NCI-H446 (cell line): Measurements from ENCODE around the gene UBAC1.
"Not testable (repeated sequence)": the region's sequence is repeated elsewhere in the genome, so short reads cannot be mapped to it uniquely, and the experiment has no call there.

Experiments
- DNase-seq, 2 experiments: peaks; one replicate each; lab custom pipeline; 2025; lab: John Stamatoyannopoulos, UW

UBAC1 gene

DNA sequence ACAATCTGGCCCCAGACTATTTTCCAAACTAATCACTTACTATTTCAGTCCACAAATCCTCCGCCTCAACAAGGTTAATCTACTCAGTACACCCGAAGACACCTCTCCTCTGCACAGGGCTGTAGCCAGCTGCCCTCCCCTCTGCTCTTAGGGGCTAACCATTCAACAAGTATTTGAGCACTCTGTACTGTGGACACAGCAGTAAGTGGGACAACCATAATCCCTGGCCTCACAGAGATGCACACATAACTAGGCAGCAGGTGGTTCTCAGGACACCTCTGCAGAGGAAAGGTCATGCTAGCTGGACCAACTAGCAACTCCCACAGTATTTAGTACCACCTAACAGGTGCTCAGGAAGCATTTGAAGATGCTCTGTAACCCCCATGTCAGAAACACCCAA is 59.3 kb downstream of the UBAC1 start:
- no peak for DNase-seq

DNA sequence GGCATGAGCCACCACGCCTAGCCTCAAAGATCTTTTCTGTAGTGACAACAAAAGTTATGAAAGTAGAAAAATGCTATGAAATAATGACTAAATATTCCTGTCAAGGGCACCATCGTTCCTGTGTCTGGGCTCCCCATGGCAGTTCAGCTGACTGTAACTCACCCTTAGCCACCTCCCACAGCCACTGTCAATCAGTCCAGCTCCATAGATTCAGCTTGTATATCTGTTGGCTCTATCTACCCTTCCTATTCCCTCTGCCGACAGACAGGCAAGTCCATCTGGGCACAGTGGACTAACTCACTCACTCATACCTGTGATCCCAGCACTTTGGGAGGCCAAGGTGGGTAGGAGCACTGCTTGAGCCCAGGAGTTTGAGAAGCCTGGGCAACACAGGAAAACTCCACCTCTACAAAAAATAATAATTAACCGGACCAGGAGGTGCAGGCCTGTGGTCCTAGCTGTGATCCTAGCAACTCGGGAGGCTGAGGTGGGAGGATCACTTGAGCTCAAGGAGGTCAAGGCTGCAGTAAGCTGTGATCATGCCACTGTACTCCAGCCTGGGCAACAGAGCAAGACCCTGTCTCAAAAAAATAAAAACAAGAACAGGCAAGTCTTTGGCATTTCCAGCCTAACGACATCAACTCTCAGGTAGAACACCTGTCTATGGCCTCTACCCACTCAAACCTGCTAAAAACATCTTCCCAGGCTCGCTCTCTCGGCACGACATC is 60.0 kb downstream of the UBAC1 start:
- DNase-seq: no peak

DNA sequence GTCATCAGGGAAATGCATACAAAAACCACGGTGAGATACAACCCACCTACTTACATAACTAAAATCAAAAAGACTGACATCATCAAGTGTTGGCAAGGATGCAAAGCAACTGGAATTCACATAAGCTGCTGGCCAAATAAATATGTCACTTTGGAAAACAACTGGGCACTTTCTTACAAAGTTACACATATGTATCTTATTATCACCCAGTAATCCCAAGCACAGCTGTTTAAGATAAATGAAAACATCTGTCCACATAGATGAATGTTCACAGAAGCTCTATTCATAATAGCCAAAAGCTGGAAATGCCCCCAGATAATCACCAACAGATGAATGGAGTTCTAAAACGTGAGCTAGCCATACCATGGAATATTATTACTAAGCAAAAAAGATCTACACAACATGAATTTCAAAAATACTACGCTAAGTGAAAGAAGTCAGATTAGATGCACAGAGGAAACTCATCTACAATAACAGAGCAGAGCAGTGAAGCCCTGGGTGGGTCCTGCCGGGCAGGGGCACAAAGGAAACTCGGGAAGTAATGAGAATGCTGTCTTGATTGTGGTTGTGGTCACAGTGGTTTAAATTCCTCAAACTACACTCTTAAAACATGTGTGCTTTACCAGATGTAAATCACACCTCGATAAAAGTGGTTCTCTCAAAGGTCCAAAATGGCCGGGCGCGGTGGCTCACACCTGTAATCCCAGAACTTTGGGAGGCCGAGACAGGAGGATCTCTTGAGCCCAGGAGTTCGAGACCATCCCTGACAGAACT is 62.4 kb downstream of the UBAC1 start:
- no peak for DNase-seq

- DNase-seq: no peak
Observed at GRCh38 chr9:135896626-135897025, 64.5 kb downstream of the UBAC1 start.

DNA sequence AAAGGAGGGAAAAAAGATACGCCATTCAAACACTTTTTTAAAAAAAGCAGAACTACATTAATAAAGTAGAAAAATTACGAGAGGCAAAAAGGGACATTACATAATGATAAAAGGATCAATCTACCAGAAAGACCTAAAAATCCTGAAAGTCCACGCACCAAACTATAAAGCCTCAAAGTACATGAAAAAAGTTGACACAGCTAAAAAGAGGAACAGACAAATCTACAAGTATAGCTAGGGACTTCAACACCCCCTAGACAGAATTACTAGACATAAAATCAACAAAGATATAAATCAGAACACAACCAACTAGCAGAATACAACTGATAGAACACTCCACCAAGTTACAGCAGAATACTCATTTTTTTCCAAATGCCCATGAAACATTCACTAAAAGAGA is 65.0 kb downstream of the UBAC1 start:
- no peak for DNase-seq

DNA sequence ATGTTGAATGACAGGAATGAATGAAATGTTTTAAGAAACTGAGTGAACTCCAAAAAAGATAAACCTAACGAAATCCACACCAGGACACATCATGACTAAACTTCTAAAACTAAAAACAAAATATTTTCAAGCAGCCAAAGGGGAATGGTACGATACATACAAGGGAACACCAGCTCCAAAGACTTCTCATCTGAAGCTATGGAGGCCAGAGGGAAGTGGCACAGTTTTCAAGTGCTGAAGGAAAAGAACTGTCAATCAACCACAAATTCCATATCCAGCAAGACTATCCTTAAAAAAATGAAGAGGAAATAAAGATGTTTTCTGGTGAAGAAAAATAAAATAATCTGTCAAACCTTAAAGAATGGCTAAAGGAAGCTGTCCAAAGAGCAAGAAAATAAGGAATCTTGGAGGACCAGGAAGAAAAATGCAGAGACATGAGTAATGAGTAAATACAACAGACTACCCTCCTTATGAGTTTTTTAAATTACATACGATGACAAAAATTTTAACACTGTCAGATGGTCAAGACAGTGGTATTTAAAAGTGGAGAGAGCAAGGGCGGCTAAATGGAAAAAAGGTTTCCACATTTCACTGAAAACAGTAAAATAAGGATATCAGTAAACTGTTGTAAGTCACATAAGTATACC is 65.8 kb downstream of the UBAC1 start:
- no peak for DNase-seq

GRCh38 chr9:135893104-135893503 is 68.1 kb downstream of the UBAC1 start:
- no peak for DNase-seq

GRCh38 chr9:135892327-135892726 is 68.8 kb downstream of the UBAC1 start:
- not testable (repeated sequence) for DNase-seq

- DNase-seq: no peak
Observed at GRCh38 chr9:135891027-135891631, 70.0 kb downstream of the UBAC1 start.

DNA sequence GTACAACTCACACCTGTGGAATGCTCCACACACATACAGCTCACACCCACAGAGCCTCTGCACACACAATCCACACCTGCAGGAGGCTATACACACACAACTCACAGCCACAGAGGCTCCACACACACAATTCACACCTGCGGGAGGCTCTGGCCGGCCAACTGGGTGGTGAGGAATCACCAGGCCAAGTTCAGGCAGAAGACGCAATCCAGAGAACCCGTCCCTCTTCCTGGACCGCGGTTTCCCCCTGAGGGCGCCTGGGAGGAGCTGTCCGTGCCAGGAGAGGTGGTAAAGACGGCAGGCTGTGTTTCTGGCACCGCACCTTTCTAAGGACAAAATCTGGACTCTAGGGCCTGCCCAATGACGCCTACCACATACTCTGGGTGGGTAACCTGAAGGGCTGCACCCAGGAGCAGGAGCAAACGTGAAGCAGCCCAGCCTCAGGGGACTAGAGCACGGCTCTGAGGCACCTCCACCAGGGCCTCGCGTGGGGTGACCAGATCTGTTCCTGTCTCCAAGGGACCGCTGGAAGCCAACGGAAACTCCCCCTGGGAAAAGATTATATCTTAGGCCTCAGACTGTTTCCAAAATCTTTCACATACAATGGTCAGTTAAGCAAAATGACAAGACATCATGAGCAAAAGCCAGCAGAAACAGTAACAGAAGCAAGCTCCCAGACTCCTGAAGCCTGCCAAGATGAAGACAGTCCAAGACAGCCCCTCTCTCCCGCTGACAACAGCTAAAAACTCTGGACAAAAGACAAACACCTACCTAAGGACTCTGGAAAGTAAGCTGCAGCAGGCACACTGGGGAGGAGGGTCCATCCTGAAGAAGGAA is 70.8 kb downstream of the UBAC1 start:
- no peak for DNase-seq

- no peak for DNase-seq
Observed at GRCh38 chr9:135889564-135890189, 71.5 kb downstream of the UBAC1 start.

- no peak for DNase-seq
Observed at GRCh38 chr9:135888766-135889394, 72.3 kb downstream of the UBAC1 start.

GRCh38 chr9:135888126-135888765 is 72.9 kb downstream of the UBAC1 start:
- no peak for DNase-seq

DNA sequence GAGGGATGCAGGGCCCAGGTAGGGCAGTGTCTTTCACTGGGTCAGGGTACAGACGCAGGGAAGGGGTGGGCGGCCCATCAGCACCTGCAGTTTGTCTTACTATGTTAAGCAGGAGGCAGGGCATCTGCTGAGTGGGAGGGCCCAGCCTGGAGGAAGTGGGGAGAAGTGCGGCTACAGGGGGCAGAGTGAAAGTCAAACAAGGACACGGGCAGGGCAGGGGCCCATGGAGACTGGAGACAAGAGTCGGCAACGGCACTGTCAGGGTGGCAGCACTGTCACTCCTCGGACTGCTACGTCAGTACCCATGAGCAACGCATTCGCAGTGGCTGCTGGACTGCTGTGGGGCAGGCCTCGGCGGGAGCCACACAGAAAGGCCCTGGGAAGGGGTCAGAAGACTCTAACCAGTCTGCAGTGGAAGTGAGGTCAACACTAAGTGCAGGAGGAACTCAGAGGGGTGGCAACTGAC is 73.6 kb downstream of the UBAC1 start:
- no peak for DNase-seq

GRCh38 chr9:135887021-135887507 is 74.1 kb downstream of the UBAC1 start:
- no peak for DNase-seq

GRCh38 chr9:135886147-135886981 is 74.8 kb downstream of the UBAC1 start:
- DNase-seq: no peak

DNA sequence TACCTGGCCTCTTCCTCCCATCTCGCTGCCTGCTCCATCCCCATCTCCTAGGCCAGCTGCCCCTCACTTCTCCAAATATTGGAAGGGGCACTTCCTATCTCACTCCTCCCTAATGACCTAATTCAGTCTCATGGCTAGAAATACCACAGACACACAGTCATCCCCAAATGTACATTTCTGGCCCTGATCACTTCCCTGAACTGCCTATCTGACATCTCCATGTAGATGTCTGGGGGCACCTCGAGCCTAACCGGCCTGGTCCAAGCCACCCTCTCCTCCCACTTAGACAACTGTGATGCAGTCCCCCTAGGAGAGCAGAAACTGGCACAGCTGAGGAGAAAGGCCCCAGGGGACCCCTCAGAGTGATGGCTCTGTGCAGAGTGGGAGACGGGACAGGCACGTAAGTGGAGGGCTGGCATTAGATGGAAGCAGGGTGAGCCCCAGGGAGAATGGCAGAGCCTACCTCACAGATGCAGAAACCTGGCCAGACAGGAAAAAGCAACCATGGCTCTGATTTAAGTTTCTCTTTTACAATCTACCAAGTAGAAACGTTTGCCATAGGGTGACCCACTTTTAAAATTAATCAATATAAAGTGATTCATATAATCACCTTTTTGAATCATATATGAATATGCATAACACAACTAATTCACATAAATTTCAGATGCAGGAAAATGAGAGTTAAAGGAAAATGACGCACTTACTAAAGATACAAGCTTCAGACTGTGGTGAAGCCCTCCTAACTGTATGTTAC is 75.9 kb downstream of the UBAC1 start:
- DNase-seq: no peak

DNA sequence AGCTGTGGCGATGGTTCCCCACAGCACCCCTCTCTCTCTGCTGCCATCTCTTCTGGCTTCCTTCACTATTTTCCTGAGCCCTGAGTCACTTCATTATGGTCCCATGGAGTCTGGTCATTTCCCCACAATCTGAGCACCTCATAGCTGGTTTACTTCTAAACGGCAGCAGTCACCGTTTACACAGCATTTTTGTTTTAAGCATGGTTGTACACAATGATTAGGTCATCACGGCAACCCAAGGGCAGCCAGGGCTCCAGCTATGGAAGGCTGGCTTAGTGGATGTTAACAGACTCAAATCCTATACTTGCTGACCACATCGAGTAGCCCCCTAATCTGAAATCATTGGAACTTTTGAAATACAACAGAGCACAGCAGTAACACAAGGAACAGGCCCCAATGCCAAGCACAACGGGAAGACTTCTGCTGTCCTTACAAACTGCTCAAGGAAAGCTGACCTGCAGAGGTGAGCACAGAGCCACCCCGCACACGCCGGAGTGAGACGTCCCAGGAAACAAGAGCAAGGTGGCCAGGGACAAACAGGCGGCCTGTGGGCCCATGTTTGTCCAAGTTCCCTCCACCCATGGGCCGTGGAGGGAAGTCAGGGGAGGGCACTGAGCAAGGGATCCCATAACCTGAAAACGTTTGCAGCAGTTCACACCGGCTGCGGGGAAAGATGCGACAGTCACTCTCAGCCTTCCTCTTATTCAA is 76.7 kb downstream of the UBAC1 start:
- no peak for DNase-seq
